Gastroesophageal sphincter (tissue), 3 donors: ENCODE measurements around the gene HPSE2.

Source experiments
- EP300 ChIP-seq: sonication (generic); formaldehyde crosslinking; IDR thresholded peaks from one replicate; pipeline ENCODE4 v1.6.1; 2017; ENCODE audit warnings: antibody characterized with exemption, mild to moderate bottlenecking
- POLR2AphosphoS5 ChIP-seq: sonication (generic); formaldehyde crosslinking; IDR thresholded peaks from one replicate; pipeline ENCODE4 v1.6.1; 2017; ENCODE audit warnings: antibody characterized with exemption
- TF ChIP-seq, protein P1 (sequence below), 4 experiments: fragments of 200-600 bp in 2 of 4; fragments of 450-650 bp in 2 of 4; sonication (generic) in 1 of 4; IDR thresholded peaks; one replicate each; pipeline ENCODE4 v1.5.1; 2017 to 2019; ENCODE audit warnings: antibody characterized with exemption in 4 of 4, mild to moderate bottlenecking in 2 of 4, moderate library complexity in 2 of 4

DNA sequence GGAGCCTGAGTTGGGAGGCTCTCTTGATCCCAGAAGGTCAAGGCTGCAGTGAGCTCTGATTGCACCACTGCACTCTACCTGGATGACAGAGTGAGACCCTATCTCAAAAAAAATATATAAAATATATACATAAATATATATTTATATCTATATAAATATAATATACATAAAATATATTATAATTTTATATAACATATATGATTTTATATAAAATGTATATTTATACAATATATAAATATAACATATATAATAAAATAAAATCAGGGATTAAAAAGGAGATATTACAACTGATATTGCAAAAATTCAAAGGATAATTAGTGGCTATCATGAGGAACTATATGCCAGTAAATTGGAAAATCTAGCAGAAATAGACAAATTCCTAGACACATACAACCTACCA is 435.4 kb downstream of the HPSE2 start:
- TF ChIP-seq, protein P1, sequence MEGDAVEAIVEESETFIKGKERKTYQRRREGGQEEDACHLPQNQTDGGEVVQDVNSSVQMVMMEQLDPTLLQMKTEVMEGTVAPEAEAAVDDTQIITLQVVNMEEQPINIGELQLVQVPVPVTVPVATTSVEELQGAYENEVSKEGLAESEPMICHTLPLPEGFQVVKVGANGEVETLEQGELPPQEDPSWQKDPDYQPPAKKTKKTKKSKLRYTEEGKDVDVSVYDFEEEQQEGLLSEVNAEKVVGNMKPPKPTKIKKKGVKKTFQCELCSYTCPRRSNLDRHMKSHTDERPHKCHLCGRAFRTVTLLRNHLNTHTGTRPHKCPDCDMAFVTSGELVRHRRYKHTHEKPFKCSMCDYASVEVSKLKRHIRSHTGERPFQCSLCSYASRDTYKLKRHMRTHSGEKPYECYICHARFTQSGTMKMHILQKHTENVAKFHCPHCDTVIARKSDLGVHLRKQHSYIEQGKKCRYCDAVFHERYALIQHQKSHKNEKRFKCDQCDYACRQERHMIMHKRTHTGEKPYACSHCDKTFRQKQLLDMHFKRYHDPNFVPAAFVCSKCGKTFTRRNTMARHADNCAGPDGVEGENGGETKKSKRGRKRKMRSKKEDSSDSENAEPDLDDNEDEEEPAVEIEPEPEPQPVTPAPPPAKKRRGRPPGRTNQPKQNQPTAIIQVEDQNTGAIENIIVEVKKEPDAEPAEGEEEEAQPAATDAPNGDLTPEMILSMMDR (IDR thresholded peaks at IDR 0.05): no peak
- TF ChIP-seq EP300 (no peak), POLR2AphosphoS5 (no peak)
